Right lobe of liver (tissue), 6 donors: ENCODE results near the gene UGCG. TPM values are rescaled to one million over a fixed set of nuclear protein-coding genes. Genes with fewer than 3 reads are reported as not detected.

ENCODE experiments used
- ATAC-seq, 4 donors: fragments of 200-7000 bp; cut with Tn5 transposase; one replicate each; pipeline ENCODE4 v1.9.1; 2020; ENCODE audit warnings: mild to moderate bottlenecking in 4 of 4, moderate library complexity in 4 of 4
- DNase-seq, 3 donors: peaks; one replicate each; pipeline ENCODE4 v3.0.0-alpha.2; 2020
- H3K27ac ChIP-seq, 3 donors: fragments of 200-600 bp; one replicate each; pipeline ENCODE4 v1.8.0; 2022
- H3K27me3 ChIP-seq, 2 donors: fragments of 200-600 bp; one replicate each; pipeline ENCODE4 v1.8.0; 2022
- H3K36me3 ChIP-seq, 4 donors: fragments of 200-600 bp; sonication (generic) in 1 of 4; one replicate each; pipeline versions ENCODE4 v1.5.1 to v1.8.0; 2017 to 2022; ENCODE audit warnings: control low read depth in 1 of 4
- H3K4me1 ChIP-seq, 4 donors: fragments of 200-600 bp; sonication (generic) in 1 of 4; one replicate each; pipeline versions ENCODE4 v1.5.1 to v1.8.0; 2017 to 2022; ENCODE audit warnings: control low read depth in 1 of 4
- H3K4me3 ChIP-seq, 3 donors: fragments of 200-600 bp; one replicate each; pipeline ENCODE4 v1.8.0; 2022
- H3K9me3 ChIP-seq, 4 donors: fragments of 200-600 bp; sonication (generic) in 1 of 4; one replicate each; pipeline versions ENCODE4 v1.5.1 to v1.8.0; 2017 to 2022; ENCODE audit warnings: control low read depth in 1 of 4
- POLR2A ChIP-seq: fragments of 450-650 bp; IDR thresholded peaks from one replicate; pipeline ENCODE4 v1.6.1; 2017; ENCODE audit warnings: antibody characterized with exemption, mild to moderate bottlenecking
- WGBS: methylation state at CpG from one replicate; pipeline ENCODE4 v1.1.6; 2018; ENCODE audit warnings: low coverage, low lambda C conversion rate; ENCODE audit not compliant: insufficient coverage; ENCODE audit errors: missing lambda C conversion rate; 5-methylcytosine and 5-hydroxymethylcytosine counted together
- intact Hi-C, 2 donors: fragments of 100-400 bp; cut with DNase I; formaldehyde crosslinking; loops; one replicate each; pipeline versions ENCODE4 v1.11.2 to v1.14.1; 2022
- total RNA-seq, 6 experiments: library from RNA; depleted of rRNA in 2 of 6; stranded (reverse); fragments of >200 nt in 2 of 6; fragmentation: NEBNext Ultra II Directional in 3 of 6; extraction: Animal tissue kit (Norgen Biotek cat#: 25700) in 3 of 6; gene quantifications; one replicate each; pipeline versions ENCODE4 v1.1.0 to v1.2.4, GENCODE V29; 2016 to 2023
- TF ChIP-seq, protein P1 (sequence below), 4 donors: fragments of 200-600 bp in 3 of 4; fragments of 450-650 bp in 1 of 4; IDR thresholded peaks; one replicate each; pipeline versions ENCODE4 v1.5.1 to v1.8.0; 2016 to 2022; ENCODE audit warnings: antibody characterized with exemption in 4 of 4, mild to moderate bottlenecking in 2 of 4
- donor health status: DM: no; HTN: yes; CAD: no.
- donor health status: DM: no; HTN: no; CAD: no.
- donor health status: DM: no; HTN: no; CAD: no.
- donor health status: DM: no; HTN: yes; CAD: no.
- donor health status: DM: no; HTN: yes; CAD: no.

Gene UGCG
- total RNA-seq, 6 experiments from 2014 or later: 7.9 to 37.2 (median 17.1) TPM

DNA sequence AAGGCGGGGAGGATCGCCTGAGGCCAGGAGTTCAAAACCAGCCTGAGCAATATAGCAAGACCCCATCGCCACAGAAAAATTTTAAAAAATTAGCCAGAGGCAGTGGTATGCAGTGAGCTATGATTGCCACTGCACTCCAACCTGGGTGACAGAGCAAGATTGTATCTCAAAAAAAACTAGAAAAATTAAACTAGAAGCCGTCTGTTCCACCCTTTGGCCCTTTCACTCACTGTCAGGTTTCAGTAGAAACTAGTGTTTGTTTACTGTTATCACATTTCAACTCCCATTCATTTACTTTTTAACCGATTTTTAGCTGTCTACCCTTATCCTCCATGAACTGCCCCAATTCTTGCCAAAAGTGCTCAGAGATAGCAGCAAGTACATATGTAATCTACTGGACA, 8.3 kb downstream of the UGCG start:
- 54% methylated on average over 4 of the region's 5 CpGs for WGBS
- Histone ChIP-seq H3K36me3 (no peaks in the 10 kb centered on the region), H3K27me3 (no peaks in the 10 kb centered on the region), H3K9me3 (no peaks in the 10 kb centered on the region), H3K4me1 (peaks cover 0 to 42% (median 17%) of the 10 kb centered on the region in 4 donors), H3K27ac (peak overlapping the region in 2 of 3 donors; percentile 21 to 57), H3K4me3 (no peak overlapping the region)
- intact Hi-C loops: no loop called here
- ATAC-seq: peak in 3 of 4 donors; percentile 20 to 61 (median 52)
- TF ChIP-seq, protein P1, sequence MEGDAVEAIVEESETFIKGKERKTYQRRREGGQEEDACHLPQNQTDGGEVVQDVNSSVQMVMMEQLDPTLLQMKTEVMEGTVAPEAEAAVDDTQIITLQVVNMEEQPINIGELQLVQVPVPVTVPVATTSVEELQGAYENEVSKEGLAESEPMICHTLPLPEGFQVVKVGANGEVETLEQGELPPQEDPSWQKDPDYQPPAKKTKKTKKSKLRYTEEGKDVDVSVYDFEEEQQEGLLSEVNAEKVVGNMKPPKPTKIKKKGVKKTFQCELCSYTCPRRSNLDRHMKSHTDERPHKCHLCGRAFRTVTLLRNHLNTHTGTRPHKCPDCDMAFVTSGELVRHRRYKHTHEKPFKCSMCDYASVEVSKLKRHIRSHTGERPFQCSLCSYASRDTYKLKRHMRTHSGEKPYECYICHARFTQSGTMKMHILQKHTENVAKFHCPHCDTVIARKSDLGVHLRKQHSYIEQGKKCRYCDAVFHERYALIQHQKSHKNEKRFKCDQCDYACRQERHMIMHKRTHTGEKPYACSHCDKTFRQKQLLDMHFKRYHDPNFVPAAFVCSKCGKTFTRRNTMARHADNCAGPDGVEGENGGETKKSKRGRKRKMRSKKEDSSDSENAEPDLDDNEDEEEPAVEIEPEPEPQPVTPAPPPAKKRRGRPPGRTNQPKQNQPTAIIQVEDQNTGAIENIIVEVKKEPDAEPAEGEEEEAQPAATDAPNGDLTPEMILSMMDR (IDR thresholded peaks at IDR 0.05): no peak
- no peak for TF ChIP-seq POLR2A
- DNase-seq: no peak

DNA sequence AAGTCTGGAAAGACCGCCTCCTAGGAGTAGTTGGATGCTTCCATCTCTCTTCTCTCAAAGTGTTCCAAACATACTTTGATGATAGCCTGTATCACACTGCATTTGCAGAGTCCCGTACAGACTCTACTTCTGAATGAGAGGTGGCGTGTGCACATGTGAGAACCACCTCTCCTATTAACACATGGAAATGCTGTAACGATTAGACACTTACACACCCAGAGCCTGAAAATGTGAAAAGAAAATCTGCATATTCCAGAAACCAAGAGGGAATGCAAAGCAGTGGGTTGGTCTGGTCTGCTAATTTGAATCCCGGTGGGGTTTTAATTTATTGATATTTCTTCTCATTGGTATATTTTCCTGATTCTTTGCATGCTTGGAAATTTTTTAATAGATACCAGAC, 10.5 kb downstream of the UGCG start:
- no peak overlapping the region for H3K27ac ChIP-seq
- DNase-seq: no peak
- no peaks in the 10 kb centered on the region for H3K9me3 ChIP-seq
- 81% methylated on average over 5 of the region's 5 CpGs for WGBS
- no peak for ATAC-seq
- no peaks in the 10 kb centered on the region for H3K27me3 ChIP-seq
- H3K36me3 ChIP-seq: no peaks in the 10 kb centered on the region
- H3K4me3 ChIP-seq: no peak overlapping the region
- TF ChIP-seq, protein P1 (IDR thresholded peaks at IDR 0.05): no peak
- intact Hi-C loops: no loop called here
- peaks cover 0 to 24% (median 7%) of the 10 kb centered on the region in 4 donors for H3K4me1 ChIP-seq

DNA sequence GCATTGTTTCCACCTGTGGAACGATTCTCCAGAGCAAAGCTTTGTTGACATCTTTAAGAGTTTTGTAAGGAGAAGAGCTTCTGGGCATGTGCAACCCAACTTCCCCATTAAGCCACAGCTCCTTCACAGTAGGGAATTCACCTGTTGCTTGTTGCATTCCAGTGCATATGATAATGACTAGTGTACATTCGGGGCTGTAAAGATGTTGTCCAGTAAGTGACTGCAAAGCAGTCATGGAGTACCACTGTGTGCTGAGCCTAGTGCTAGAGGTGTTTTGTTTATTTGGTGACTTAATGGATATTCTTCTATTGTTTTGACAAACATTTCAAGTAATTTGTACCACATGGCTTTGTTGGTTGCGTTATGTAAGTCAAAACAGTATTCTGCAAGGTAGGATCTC, 12.8 kb downstream of the UGCG start:
- DNase-seq: no peak
- no peak overlapping the region for H3K27ac ChIP-seq
- H3K4me3 ChIP-seq: no peak overlapping the region
- H3K27me3 ChIP-seq: no peaks in the 10 kb centered on the region
- intact Hi-C loops: no loop called here
- no peaks in the 10 kb centered on the region for H3K9me3 ChIP-seq
- TF ChIP-seq, protein P1 (IDR thresholded peaks at IDR 0.05): no peak
- TF ChIP-seq POLR2A: no peak
- WGBS: 51% methylated on average over 3 of the region's 3 CpGs
- peaks cover 0 to 21% (median 2%) of the 10 kb centered on the region in 4 donors for H3K4me1 ChIP-seq
- ATAC-seq: peak in 2 of 4 donors; percentile 16 to 31
- no peaks in the 10 kb centered on the region for H3K36me3 ChIP-seq

DNA sequence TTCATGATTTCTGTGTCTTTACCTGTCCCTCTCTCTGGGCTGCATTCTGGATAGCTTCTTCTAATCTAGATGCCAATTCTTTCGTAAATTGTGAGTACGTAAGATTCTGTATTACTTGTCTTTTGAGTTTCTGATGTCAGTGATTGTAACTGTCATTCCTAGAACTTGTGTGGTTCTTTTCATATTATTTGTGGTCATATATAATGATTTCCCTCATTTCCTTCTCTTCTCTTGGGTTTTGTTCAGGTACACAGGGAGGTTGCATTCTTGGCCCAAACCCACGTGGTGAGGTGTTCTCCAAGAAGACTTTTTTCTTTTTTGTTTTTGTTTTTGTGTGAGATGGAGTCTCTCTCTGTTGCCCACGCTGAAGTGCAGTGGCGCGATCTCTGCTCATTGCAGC, 13.8 kb downstream of the UGCG start:
- intact Hi-C loops: no loop called here
- Histone ChIP-seq H3K9me3 (no peaks in the 10 kb centered on the region), H3K4me1 (peaks cover 0 to 24% (median 2%) of the 10 kb centered on the region in 4 donors), H3K27me3 (no peaks in the 10 kb centered on the region), H3K36me3 (no peaks in the 10 kb centered on the region), H3K4me3 (no peak overlapping the region), H3K27ac (no peak overlapping the region)
- TF ChIP-seq, protein P1 (IDR thresholded peaks at IDR 0.05): no peak
- no peak for TF ChIP-seq POLR2A
- DNase-seq: no peak
- WGBS: 64% methylated on average over 4 of the region's 6 CpGs
- no peak for ATAC-seq

DNA sequence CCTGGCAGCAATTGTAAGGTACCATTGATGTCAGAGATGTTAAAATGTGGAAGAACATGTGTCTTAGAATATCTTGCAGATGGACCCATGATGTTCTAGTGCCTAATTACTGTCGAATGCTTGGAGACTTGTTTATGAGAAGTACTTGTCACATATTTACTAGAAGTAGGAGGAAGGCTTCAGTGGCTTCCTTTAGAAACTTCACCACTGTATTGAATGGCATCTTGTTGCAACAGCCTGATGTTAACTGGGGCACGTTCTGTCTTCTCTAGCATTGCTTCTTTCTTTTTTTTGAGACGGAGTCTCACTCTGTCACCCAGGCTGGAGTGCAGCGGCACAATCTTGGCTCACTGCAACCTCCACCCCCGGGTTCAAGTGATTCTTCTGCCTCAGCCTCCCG, 16.5 kb downstream of the UGCG start:
- Histone ChIP-seq H3K9me3 (no peaks in the 10 kb centered on the region), H3K36me3 (no peaks in the 10 kb centered on the region), H3K27ac (no peak overlapping the region), H3K27me3 (no peaks in the 10 kb centered on the region), H3K4me3 (no peak overlapping the region), H3K4me1 (peaks cover 0 to 44% (median 11%) of the 10 kb centered on the region in 4 donors)
- intact Hi-C loops: no loop called here
- 50% methylated on average over 3 of the region's 6 CpGs for WGBS
- ATAC-seq (no peak), DNase-seq (no peak)
- no peak for TF ChIP-seq POLR2A
- TF ChIP-seq, protein P1 (IDR thresholded peaks at IDR 0.05): no peak
